Activated B cell treated with CpG ODN at 0.5 μM for 24 hours (primary cell): ENCODE results near the gene EFCAB8. TPM values are rescaled to one million over a fixed set of nuclear protein-coding genes. Genes with fewer than 3 reads are reported as not detected.

Experiments used
- ATAC-seq: fragments of 200-7000 bp; cut with Tn5 transposase; one replicate; pipeline ENCODE4 v1.10.0; 2021; ENCODE audit warnings: low read depth, mild to moderate bottlenecking, moderate library complexity
- CTCF ChIA-PET: fragments of 350-600 bp; sonication (Branson Sonifier 250); formaldehyde crosslinking; loops from one replicate; lab custom pipeline; 2021; ENCODE audit warnings: antibody characterized with exemption; lab: Charles Lee
- POLR2A ChIA-PET: fragments of 350-600 bp; sonication (Branson Sonifier 250); formaldehyde crosslinking; loops from one replicate; lab custom pipeline; 2021; ENCODE audit warnings: antibody characterized with exemption; lab: Charles Lee
- DNase-seq: peaks from one replicate; pipeline ENCODE4 v3.0.0; 2022
- H3K27ac Mint-ChIP-seq: one replicate; pipeline ENCODE4 v1.8.0; 2020; ENCODE audit warnings: mixed read lengths
- H3K27me3 Mint-ChIP-seq: one replicate; pipeline ENCODE4 v1.8.0; 2021; ENCODE audit warnings: mixed read lengths
- H3K36me3 Mint-ChIP-seq: one replicate; pipeline ENCODE4 v1.8.0; 2021; ENCODE audit warnings: low read depth, mixed read lengths
- H3K4me1 Mint-ChIP-seq: one replicate; pipeline ENCODE4 v1.8.0; 2021; ENCODE audit warnings: mixed read lengths
- H3K4me3 Mint-ChIP-seq: one replicate; pipeline ENCODE4 v1.8.0; 2020; ENCODE audit warnings: mild to moderate bottlenecking, mixed read lengths
- H3K9me3 Mint-ChIP-seq: one replicate; pipeline ENCODE4 v1.8.0; 2020; ENCODE audit warnings: mixed read lengths
- intact Hi-C: fragments of 100-400 bp; cut with micrococcal nuclease; formaldehyde crosslinking; loops from one replicate; pipeline ENCODE4 v1.15.1; 2024
- total RNA-seq: library from RNA; stranded (reverse); gene quantifications from 2 replicates; pipeline ENCODE4 v1.2.3, GENCODE V29; 2022
- TF ChIP-seq, protein P1 (sequence below): fragments of 200-600 bp; IDR thresholded peaks from one replicate; pipeline ENCODE4 v1.8.0; 2022; ENCODE audit warnings: antibody characterized with exemption, mild to moderate bottlenecking

The EFCAB8 gene
- total RNA-seq, 1 donor from 2014 or later: 0.71 TPM

DNA sequence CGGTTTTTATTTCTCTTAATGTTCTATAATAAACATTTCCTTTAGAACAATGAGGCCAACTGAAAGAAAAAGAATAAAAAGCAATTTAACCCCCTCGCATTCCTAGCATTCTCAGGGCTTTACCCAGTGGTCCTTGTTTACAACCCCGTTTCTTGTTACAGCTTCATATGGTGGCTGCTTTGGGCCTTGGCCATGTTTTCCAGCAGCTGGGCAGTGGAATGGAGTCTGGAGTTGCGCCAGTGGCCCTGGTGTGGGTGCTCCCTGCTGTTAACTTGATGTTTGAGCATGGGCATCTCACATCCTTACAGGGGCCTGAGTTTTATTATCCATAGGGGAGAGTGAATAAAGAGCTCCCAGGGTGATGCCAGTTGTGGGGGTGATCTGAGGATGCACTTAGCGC is 18.8 kb downstream of the EFCAB8 start:
- peaks cover 2% of the 10 kb centered on the region for H3K36me3 Mint-ChIP-seq
- intact Hi-C loops: no loop called here
- no peaks in the 10 kb centered on the region for H3K4me1 Mint-ChIP-seq
- H3K27ac Mint-ChIP-seq: no peak overlapping the region
- no peaks in the 10 kb centered on the region for H3K27me3 Mint-ChIP-seq
- no peak for ATAC-seq
- H3K9me3 Mint-ChIP-seq: no peaks in the 10 kb centered on the region
- no peak overlapping the region for H3K4me3 Mint-ChIP-seq
- TF ChIP-seq, protein P1, sequence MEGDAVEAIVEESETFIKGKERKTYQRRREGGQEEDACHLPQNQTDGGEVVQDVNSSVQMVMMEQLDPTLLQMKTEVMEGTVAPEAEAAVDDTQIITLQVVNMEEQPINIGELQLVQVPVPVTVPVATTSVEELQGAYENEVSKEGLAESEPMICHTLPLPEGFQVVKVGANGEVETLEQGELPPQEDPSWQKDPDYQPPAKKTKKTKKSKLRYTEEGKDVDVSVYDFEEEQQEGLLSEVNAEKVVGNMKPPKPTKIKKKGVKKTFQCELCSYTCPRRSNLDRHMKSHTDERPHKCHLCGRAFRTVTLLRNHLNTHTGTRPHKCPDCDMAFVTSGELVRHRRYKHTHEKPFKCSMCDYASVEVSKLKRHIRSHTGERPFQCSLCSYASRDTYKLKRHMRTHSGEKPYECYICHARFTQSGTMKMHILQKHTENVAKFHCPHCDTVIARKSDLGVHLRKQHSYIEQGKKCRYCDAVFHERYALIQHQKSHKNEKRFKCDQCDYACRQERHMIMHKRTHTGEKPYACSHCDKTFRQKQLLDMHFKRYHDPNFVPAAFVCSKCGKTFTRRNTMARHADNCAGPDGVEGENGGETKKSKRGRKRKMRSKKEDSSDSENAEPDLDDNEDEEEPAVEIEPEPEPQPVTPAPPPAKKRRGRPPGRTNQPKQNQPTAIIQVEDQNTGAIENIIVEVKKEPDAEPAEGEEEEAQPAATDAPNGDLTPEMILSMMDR: no peak
- no peak for DNase-seq
- ChIA-PET CTCF (no interaction called here), POLR2A (no interaction called here)

DNA sequence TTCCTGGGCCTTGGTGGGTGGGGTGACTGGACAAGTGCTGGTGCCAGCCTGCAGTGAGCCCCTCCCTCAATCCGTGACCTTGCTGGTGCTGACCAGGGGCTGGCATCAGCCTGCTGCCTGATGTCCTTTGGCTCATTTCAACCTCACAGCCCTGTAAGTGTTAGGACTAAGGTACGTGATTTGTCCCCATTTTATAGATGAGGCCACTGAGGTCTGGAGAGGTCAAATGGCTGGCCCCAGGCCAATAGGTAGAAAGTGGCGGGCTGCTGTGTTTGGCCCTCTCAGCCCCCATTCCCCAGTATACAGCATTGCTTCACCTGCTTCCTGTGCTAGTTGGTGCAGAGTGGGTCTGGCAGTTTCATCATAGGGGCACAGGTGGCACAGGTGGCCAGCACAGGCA is 20.1 kb downstream of the EFCAB8 start:
- ChIA-PET POLR2A (no interaction called here), CTCF (no interaction called here)
- Mint-ChIP-seq H3K4me3 (no peak overlapping the region), H3K27ac (no peak overlapping the region), H3K4me1 (no peaks in the 10 kb centered on the region), H3K27me3 (no peaks in the 10 kb centered on the region), H3K36me3 (peaks cover 2% of the 10 kb centered on the region), H3K9me3 (no peaks in the 10 kb centered on the region)
- ATAC-seq (no peak), DNase-seq (no peak)
- intact Hi-C loops: no loop called here
- TF ChIP-seq, protein P1: no peak

DNA sequence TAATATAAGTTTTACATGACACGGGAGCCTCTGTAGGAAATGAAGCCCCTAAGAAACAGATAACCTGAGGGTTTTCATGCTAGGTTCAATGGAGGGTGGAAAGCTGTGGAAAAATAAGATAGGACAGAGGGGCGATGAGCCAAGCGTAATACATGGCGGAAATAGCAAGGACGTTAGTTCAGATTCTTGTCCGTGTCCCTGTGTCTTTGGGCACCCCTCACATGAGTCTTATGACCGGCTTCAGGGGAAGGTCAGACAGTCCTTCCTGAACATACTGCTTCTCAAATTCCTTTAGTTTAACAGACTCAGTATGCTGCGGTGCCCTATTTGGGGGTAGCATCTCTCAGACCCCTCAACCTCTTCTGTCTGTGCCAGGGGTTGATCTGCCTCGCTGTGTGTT is 20.8 kb downstream of the EFCAB8 start:
- POLR2A ChIA-PET: no interaction called here
- DNase-seq (no peak), ATAC-seq (no peak)
- H3K27me3 Mint-ChIP-seq: no peaks in the 10 kb centered on the region
- H3K36me3 Mint-ChIP-seq: peaks cover 2% of the 10 kb centered on the region
- H3K9me3 Mint-ChIP-seq: no peaks in the 10 kb centered on the region
- H3K4me3 Mint-ChIP-seq: no peak overlapping the region
- H3K27ac Mint-ChIP-seq: no peak overlapping the region
- intact Hi-C loops: no loop called here
- CTCF ChIA-PET: no interaction called here
- no peaks in the 10 kb centered on the region for H3K4me1 Mint-ChIP-seq
- TF ChIP-seq, protein P1: no peak

DNA sequence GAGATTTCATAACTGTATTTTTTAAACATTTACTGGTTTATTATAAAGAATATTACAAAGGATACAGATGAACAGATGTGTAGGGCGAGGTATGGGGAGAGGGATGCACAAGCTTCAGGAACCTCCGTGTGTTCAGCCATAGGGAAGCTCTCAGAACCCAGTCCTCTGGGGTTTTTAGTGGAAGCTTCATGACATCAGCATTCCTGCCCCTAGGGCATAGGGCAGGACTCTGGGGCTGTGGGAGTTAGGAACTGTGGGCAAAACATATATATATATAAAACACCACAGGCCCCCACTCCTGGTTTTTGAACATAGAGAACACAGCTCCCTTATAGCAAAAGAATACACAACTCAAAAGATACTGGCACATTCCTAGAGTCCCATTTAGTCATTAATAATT is 21.9 kb downstream of the EFCAB8 start:
- H3K36me3 Mint-ChIP-seq: peaks cover 2% of the 10 kb centered on the region
- no peak overlapping the region for H3K4me3 Mint-ChIP-seq
- H3K9me3 Mint-ChIP-seq: no peaks in the 10 kb centered on the region
- DNase-seq: no peak
- H3K27me3 Mint-ChIP-seq: no peaks in the 10 kb centered on the region
- no peak for ATAC-seq
- ChIA-PET POLR2A (no interaction called here), CTCF (interaction anchor here (0.6 kb wide), 1 partner anchor 118 kb away, joined by 3 read pairs; no protein-coding TSS in a partner anchor)
- no peak overlapping the region for H3K27ac Mint-ChIP-seq
- no peaks in the 10 kb centered on the region for H3K4me1 Mint-ChIP-seq
- TF ChIP-seq, protein P1: no peak
- intact Hi-C loops: no loop called here

DNA sequence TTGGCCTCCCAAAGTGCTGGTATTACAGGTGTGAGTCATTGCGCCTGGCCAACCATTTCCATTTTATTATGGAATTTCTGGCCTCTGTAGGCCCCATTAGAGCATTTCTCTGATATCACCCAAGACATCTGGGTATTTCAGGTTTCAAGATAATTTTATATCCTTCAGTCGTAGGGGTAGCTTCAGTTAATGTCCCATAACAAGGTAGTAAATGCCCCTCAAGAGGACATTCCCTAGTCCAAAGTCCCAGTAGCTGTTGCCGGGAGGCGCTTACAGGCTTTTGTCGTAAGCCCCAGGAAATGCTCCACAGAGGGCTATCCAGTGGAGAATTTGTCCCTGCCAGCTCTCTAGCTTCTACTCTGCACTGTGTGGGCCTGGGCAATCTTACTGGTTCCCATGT is 24.4 kb downstream of the EFCAB8 start:
- ATAC-seq (no peak), DNase-seq (no peak)
- CTCF ChIA-PET: no interaction called here
- Mint-ChIP-seq H3K4me1 (no peaks in the 10 kb centered on the region), H3K27me3 (no peaks in the 10 kb centered on the region), H3K27ac (no peak overlapping the region), H3K36me3 (no peaks in the 10 kb centered on the region), H3K4me3 (no peak overlapping the region), H3K9me3 (no peaks in the 10 kb centered on the region)
- intact Hi-C loops: no loop called here
- POLR2A ChIA-PET: no interaction called here
- TF ChIP-seq, protein P1: no peak
